ENCODE measurements around the gene UBASH3A.
"Not testable (repeated sequence)": the region's sequence is repeated elsewhere in the genome, so short reads cannot be mapped to it uniquely, and the experiment has no call there.

UBASH3A gene

GRCh38 chr21:42390696-42391095 lies 13.0 kb upstream of the UBASH3A start:
- DNase-seq (ENCODE audit: low read depth): no peak

GRCh38 chr21:42391297-42391696 lies 12.4 kb upstream of the UBASH3A start:
- DNase-seq (ENCODE audit: low read depth): no peak

- no peak for DNase-seq (ENCODE audit: low read depth)
These were observed 10.8 kb upstream of the UBASH3A start for GRCh38 chr21:42392731-42393442.

- no peak for DNase-seq (ENCODE audit: low read depth)
These were observed 10.2 kb upstream of the UBASH3A start for GRCh38 chr21:42393443-42393950.

- no peak for DNase-seq (ENCODE audit: low read depth)
These were observed 8.4 kb upstream of the UBASH3A start for GRCh38 chr21:42395302-42395701.

- DNase-seq (ENCODE audit: low read depth): no peak
These were observed 7.6 kb upstream of the UBASH3A start, which contains the start of gene TMPRSS3 for GRCh38 chr21:42395905-42396651. Gene TMPRSS3, minus strand, starts transcription at chr21:42396052. Its CDS starts 635 bp downstream, at chr21:42395417.

- DNase-seq (ENCODE audit: low read depth): no peak
These were observed 6.6 kb upstream of the UBASH3A start for GRCh38 chr21:42396799-42397745.

- no peak for DNase-seq (ENCODE audit: low read depth)
These were observed 5.8 kb upstream of the UBASH3A start for GRCh38 chr21:42397746-42398394.

- no peak for DNase-seq (ENCODE audit: low read depth)
These were observed 5.2 kb upstream of the UBASH3A start for GRCh38 chr21:42398436-42399028.

GRCh38 chr21:42400525-42400924 lies 3.2 kb upstream of the UBASH3A start:
- DNase-seq (ENCODE audit: low read depth): no peak

- DNase-seq (ENCODE audit: low read depth): no peak
These were observed 2.5 kb upstream of the UBASH3A start for GRCh38 chr21:42401154-42401553.

GRCh38 chr21:42401820-42402251 lies 1.9 kb upstream of the UBASH3A start:
- DNase-seq (ENCODE audit: low read depth): no peak

- no peak for DNase-seq (ENCODE audit: low read depth)
These were observed 837 bp downstream of the UBASH3A start for GRCh38 chr21:42404539-42404938.

- DNase-seq (ENCODE audit: low read depth): no peak
These were observed 1.6 kb downstream of the UBASH3A start for GRCh38 chr21:42405064-42406013.

GRCh38 chr21:42406201-42406621 lies 2.5 kb downstream of the UBASH3A start:
- no peak for DNase-seq (ENCODE audit: low read depth)

GRCh38 chr21:42406866-42407265 lies 3.2 kb downstream of the UBASH3A start:
- DNase-seq (ENCODE audit: low read depth): no peak

GRCh38 chr21:42407476-42407875 lies 3.8 kb downstream of the UBASH3A start:
- DNase-seq (ENCODE audit: low read depth): no peak

- not testable (repeated sequence) for DNase-seq (ENCODE audit: low read depth)
These were observed 5.0 kb downstream of the UBASH3A start for GRCh38 chr21:42408718-42409117.

- DNase-seq (ENCODE audit: low read depth): no peak
These were observed 5.7 kb downstream of the UBASH3A start for GRCh38 chr21:42409366-42409765.
